Smooth muscle cell (in vitro differentiated cells): ENCODE results near the gene SPOPL. TPM values are rescaled to one million over a fixed set of nuclear protein-coding genes. Genes with fewer than 3 reads are reported as not detected.

Experiments
- DNase-seq: peaks from one replicate; lab custom pipeline; 2025; ENCODE audit not compliant: unreplicated experiment; lab: John Stamatoyannopoulos, UW
- H2AFZ ChIP-seq: fragments of 200-600 bp; sonication (generic); 2 replicates; pipeline ENCODE4 v1.6.0; 2016; ENCODE audit warnings: antibody characterized with exemption, low read depth, mild to moderate bottlenecking
- H3F3A ChIP-seq: fragments of 200-600 bp; sonication (generic); 2 replicates; pipeline ENCODE4 v1.6.0; 2017; ENCODE audit warnings: antibody characterized with exemption, low read depth
- H3K27ac ChIP-seq: fragments of 200-600 bp; sonication (generic); 2 replicates; pipeline ENCODE4 v1.5.1; 2016; ENCODE audit warnings: low read depth, mild to moderate bottlenecking
- H3K27me3 ChIP-seq: fragments of 200-600 bp; sonication (generic); 2 replicates; pipeline ENCODE4 v1.6.1; 2016; ENCODE audit warnings: low read depth, mild to moderate bottlenecking
- H3K36me3 ChIP-seq: fragments of 200-600 bp; sonication (generic); 2 replicates; pipeline ENCODE4 v1.5.1; 2016; ENCODE audit warnings: low read depth
- H3K4me1 ChIP-seq: fragments of 200-600 bp; sonication (generic); 2 replicates; pipeline ENCODE4 v1.5.1; 2016; ENCODE audit warnings: low read depth
- H3K4me2 ChIP-seq: fragments of 200-600 bp; sonication (generic); 2 replicates; pipeline ENCODE4 v1.6.0; 2016; ENCODE audit warnings: mild to moderate bottlenecking
- H3K4me3 ChIP-seq: fragments of 200-600 bp; sonication (generic); 2 replicates; pipeline ENCODE4 v1.5.1; 2016; ENCODE audit warnings: mild to moderate bottlenecking
- H3K79me2 ChIP-seq: fragments of 200-600 bp; sonication (generic); 2 replicates; pipeline ENCODE4 v1.6.0; 2016; ENCODE audit warnings: low read depth, mild to moderate bottlenecking
- H3K9ac ChIP-seq: fragments of 200-600 bp; sonication (generic); 2 replicates; pipeline ENCODE4 v1.6.0; 2016; ENCODE audit warnings: low read depth
- H3K9me3 ChIP-seq: fragments of 200-600 bp; sonication (generic); replicated peaks from 2 replicates; pipeline ENCODE4 v1.5.1; 2016; ENCODE audit warnings: low read depth
- H4K20me1 ChIP-seq: fragments of 200-600 bp; sonication (generic); 2 replicates; pipeline ENCODE4 v1.6.0; 2016; ENCODE audit warnings: low read depth
- WGBS: methylation state at CpG from one replicate; pipeline ENCODE4 v1.1.7; 2016; ENCODE audit warnings: low lambda C conversion rate; 5-methylcytosine and 5-hydroxymethylcytosine counted together
- polyA plus RNA-seq: library from polyadenylated mRNA; unstranded; fragments of >200 nt; fragmentation: Nextera tagmentation; extraction: Ambion mirVana; gene quantifications from 2 replicates; pipeline ENCODE4 v1.2.1, GENCODE V29; 2016
- total RNA-seq: library from RNA; depleted of rRNA; stranded (reverse); fragments of >200 nt; gene quantifications from 2 replicates; pipeline ENCODE4 v1.2.3, GENCODE V29; 2014
- TF ChIP-seq, protein P1 (sequence below): fragments of 200-600 bp; sonication (generic); IDR thresholded peaks from 2 replicates; pipeline ENCODE4 v1.5.1; 2017; ENCODE audit warnings: borderline replicate concordance, mild to moderate bottlenecking, antibody characterized with exemption; ENCODE audit not compliant: insufficient read depth, poor library complexity, severe bottlenecking

Gene SPOPL
- total and polyA plus RNA-seq, 2 experiments from 2014 or later, result 3.7 to 27.7 TPM

DNA sequence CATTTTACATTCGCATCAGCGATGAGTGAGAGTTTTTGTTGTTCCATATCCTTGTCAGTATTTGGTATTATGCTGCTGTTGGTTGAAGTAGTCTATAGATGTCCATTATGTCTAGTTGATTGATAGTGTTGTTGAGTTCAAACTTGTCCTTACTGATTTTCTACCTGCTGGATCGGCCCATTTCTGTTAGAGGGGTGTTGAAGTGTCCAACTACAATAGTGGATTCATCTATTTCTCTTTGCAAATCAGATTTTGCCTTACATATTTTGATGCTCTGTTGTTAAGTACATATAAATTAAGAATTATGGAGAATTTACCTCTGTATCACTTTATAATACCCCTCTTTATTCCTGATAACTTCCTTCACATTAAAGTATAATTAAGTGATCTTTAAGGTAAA, 8.7 kb downstream of the SPOPL start:
- H3K4me2 ChIP-seq, result no peak overlapping the region
- H4K20me1 ChIP-seq, result peaks cover 98% of the 10 kb centered on the region
- TF ChIP-seq, protein P1, sequence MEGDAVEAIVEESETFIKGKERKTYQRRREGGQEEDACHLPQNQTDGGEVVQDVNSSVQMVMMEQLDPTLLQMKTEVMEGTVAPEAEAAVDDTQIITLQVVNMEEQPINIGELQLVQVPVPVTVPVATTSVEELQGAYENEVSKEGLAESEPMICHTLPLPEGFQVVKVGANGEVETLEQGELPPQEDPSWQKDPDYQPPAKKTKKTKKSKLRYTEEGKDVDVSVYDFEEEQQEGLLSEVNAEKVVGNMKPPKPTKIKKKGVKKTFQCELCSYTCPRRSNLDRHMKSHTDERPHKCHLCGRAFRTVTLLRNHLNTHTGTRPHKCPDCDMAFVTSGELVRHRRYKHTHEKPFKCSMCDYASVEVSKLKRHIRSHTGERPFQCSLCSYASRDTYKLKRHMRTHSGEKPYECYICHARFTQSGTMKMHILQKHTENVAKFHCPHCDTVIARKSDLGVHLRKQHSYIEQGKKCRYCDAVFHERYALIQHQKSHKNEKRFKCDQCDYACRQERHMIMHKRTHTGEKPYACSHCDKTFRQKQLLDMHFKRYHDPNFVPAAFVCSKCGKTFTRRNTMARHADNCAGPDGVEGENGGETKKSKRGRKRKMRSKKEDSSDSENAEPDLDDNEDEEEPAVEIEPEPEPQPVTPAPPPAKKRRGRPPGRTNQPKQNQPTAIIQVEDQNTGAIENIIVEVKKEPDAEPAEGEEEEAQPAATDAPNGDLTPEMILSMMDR, result no peak
- no peak for DNase-seq
- H3K27me3 ChIP-seq, result no peaks in the 10 kb centered on the region
- no peak overlapping the region for H3K27ac ChIP-seq
- WGBS, result 92% methylated on average over 3 of the region's 3 CpGs
- no peak overlapping the region for H3K4me3 ChIP-seq
- H2AFZ ChIP-seq, result no peak overlapping the region
- H3K36me3 ChIP-seq, result no peaks in the 10 kb centered on the region
- no peak overlapping the region for H3K9ac ChIP-seq
- H3K79me2 ChIP-seq, result peaks cover 99% of the 10 kb centered on the region
- H3K9me3 ChIP-seq, result no peaks in the 10 kb centered on the region
- H3K4me1 ChIP-seq, result peaks cover 13% of the 10 kb centered on the region
- H3F3A ChIP-seq, result no peaks in the 10 kb centered on the region

DNA sequence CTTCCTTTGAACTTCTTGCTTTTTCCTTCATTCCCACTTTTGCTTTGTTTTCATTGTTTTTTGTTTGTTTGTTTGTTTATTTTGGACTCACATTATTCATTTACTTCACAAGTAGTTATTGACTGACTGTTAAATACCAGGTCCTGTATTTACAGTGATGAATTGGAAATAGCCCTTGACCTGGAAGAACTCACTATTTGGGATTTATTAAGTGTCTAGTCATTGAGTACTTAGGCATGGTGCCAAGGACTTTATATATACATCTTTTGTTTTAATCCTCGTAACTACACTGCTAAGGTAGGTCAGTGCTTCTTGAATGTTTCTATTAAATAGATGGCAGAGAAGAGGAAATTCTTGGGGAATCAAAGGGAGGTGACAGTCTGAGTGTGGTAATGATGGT, 11.1 kb downstream of the SPOPL start:
- no peaks in the 10 kb centered on the region for H3K9me3 ChIP-seq
- peaks cover 16% of the 10 kb centered on the region for H3K4me1 ChIP-seq
- no peaks in the 10 kb centered on the region for H3K27me3 ChIP-seq
- no peaks in the 10 kb centered on the region for H3K36me3 ChIP-seq
- TF ChIP-seq, protein P1, result no peak
- H3F3A ChIP-seq, result no peaks in the 10 kb centered on the region
- peaks cover 99% of the 10 kb centered on the region for H3K79me2 ChIP-seq
- H3K4me2 ChIP-seq, result no peak overlapping the region
- H3K9ac ChIP-seq, result no peak overlapping the region
- no peak overlapping the region for H3K4me3 ChIP-seq
- H2AFZ ChIP-seq, result no peak overlapping the region
- DNase-seq, result no peak
- H4K20me1 ChIP-seq, result peaks cover 98% of the 10 kb centered on the region
- H3K27ac ChIP-seq, result no peak overlapping the region
- 79% methylated on average over 1 of the region's 1 CpG for WGBS

DNA sequence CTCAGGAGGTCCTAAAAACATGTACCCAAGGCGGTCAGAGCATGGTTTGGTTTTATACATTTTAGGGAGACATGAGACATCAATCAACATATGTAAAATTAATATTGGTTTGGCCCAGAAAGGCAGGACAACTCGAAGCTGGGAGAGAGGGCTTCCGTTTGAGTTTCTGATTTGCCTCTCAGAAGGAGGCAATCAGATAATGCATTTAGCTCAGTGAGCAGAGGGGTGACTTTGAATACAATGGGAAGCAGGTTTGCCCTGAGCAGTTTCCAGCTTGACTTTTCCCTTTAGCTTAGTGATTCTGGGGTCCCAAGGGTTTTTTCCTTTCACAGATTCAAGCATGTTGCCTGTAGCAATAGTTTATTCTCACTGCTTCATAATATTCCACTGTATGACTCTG, 12.6 kb downstream of the SPOPL start:
- no peak overlapping the region for H3K4me2 ChIP-seq
- H3F3A ChIP-seq, result no peaks in the 10 kb centered on the region
- WGBS, result 79% methylated on average over 3 of the region's 3 CpGs
- H3K4me1 ChIP-seq, result peaks cover 16% of the 10 kb centered on the region
- no peak overlapping the region for H3K4me3 ChIP-seq
- no peaks in the 10 kb centered on the region for H3K36me3 ChIP-seq
- peaks cover 99% of the 10 kb centered on the region for H3K79me2 ChIP-seq
- TF ChIP-seq, protein P1, result no peak
- no peak overlapping the region for H3K27ac ChIP-seq
- H2AFZ ChIP-seq, result no peak overlapping the region
- H3K9me3 ChIP-seq, result no peaks in the 10 kb centered on the region
- no peaks in the 10 kb centered on the region for H3K27me3 ChIP-seq
- no peak for DNase-seq
- no peak overlapping the region for H3K9ac ChIP-seq
- H4K20me1 ChIP-seq, result peaks cover 97% of the 10 kb centered on the region

DNA sequence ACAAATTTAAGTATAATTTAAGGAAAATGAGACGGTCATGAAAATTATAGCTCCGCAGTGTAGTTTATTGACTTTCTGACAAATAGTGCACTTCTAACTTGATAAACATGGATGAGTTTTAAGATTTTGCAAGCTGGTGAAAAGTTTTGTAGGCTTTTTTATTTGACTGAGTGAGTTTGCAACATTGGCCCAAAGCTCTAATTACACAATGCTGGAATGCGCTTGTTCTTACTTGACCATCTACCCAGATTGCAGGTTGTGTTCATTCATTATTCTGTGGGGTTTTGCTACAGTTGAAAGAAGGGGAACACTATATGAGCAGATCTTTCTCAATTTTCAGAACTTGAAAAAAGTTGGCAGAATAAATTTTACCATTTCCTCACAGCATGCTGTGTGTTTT, 13.5 kb downstream of the SPOPL start:
- H3K79me2 ChIP-seq, result peaks cover 99% of the 10 kb centered on the region
- TF ChIP-seq, protein P1, result no peak
- no peak overlapping the region for H3K27ac ChIP-seq
- 81% methylated on average over 3 of the region's 3 CpGs for WGBS
- DNase-seq, result no peak
- no peaks in the 10 kb centered on the region for H3K9me3 ChIP-seq
- no peak overlapping the region for H2AFZ ChIP-seq
- peaks cover 16% of the 10 kb centered on the region for H3K4me1 ChIP-seq
- no peak overlapping the region for H3K9ac ChIP-seq
- H3K27me3 ChIP-seq, result no peaks in the 10 kb centered on the region
- H3F3A ChIP-seq, result no peaks in the 10 kb centered on the region
- no peaks in the 10 kb centered on the region for H3K36me3 ChIP-seq
- H3K4me2 ChIP-seq, result no peak overlapping the region
- H3K4me3 ChIP-seq, result no peak overlapping the region
- peaks cover 97% of the 10 kb centered on the region for H4K20me1 ChIP-seq
